ENCODE data around the gene HSPA1L. TPM values are rescaled to one million over a fixed set of nuclear protein-coding genes. Genes with fewer than 3 reads are reported as not detected.

Gene HSPA1L
- total and polyA plus RNA-seq, 2 donors (not counting 3 experiments of a cell fraction or from before 2014, with no cell fraction given), result 0.32 to 0.77 TPM

- Histone ChIP-seq H3K9me1 (replicated peaks; ENCODE audit: control insufficient read depth, extremely low read depth, insufficient read depth, low read length) (no peaks in the 10 kb centered on the region), H3K36me3 (ENCODE audit: control insufficient read depth in 2 of 2, extremely low read depth in 1 of 2, insufficient read depth in 2 of 2, low read length in 2 of 2) (peaks cover 3 to 20% of the 10 kb centered on the region in 2 experiments), H4K20me1 (replicated peaks; ENCODE audit: control insufficient read depth, extremely low read depth, insufficient read depth, low read length) (no peaks in the 10 kb centered on the region), H3K27ac (ENCODE audit: insufficient read depth, low read depth, low read length) (peak overlapping the region; percentile 68), H3K79me2 (ENCODE audit: control insufficient read depth, insufficient read depth, low read length) (peaks cover 4% of the 10 kb centered on the region), H3K4me3 (replicated peaks in 1 of 3; ENCODE audit: insufficient read depth in 1 of 3, low read depth in 1 of 3, low read length in 3 of 3) (peak overlapping the region; percentile 60 to 88 (median 68)), H3K9me3 (replicated peaks; ENCODE audit: control insufficient read depth, insufficient read depth, low read length) (no peaks in the 10 kb centered on the region), H3K27me3 (ENCODE audit: control insufficient read depth in 2 of 2, insufficient read depth in 2 of 2, low read length in 2 of 2) (no peaks in the 10 kb centered on the region), H3K4me1 (ENCODE audit: control insufficient read depth, extremely low read depth, insufficient read depth, low read length) (peaks cover 7% of the 10 kb centered on the region), H3K4me2 (ENCODE audit: insufficient read depth, low read length) (peak overlapping the region; percentile 55), H3K9ac (replicated peaks; ENCODE audit: extremely low read depth, insufficient read depth, low read length) (peak overlapping the region; percentile 81), H2AFZ (ENCODE audit: low read depth, low read length) (peak overlapping the region; percentile 71)
- ChIA-PET POLR2A (interaction anchor here (1.1 to 1.5 kb wide), 2 partner anchors 34 to 47 kb away, joined by 7 to 12 read pairs; partner anchors contain the start of genes HSPA1A, HSPA1B and HSPA1L), CTCF (no interaction called here)
- FAIRE-seq (no peak), DNase-seq (ENCODE audit: low read depth, low spot score) (no peak)
- BruUV-seq (replicated peaks), result no TSS peak
- dilution Hi-C loops (cut with MboI; ENCODE audit: extremely low pct_ligation_motif_present, low sequenced_read_pairs), result no loop called here
- intact Hi-C loops (cut with micrococcal nuclease), result loop anchor here (2.0 kb wide), 1 partner anchor 35 kb away; the partner anchor contains the start of gene HSPA1B
- TF ChIP-seq CTCF (IDR thresholded peaks at IDR 0.05; ENCODE audit: extremely low read depth in 1 of 2, insufficient read depth in 1 of 2, low read depth in 1 of 2, low read length in 2 of 2) (no peak), EZH2 (IDR thresholded peaks at IDR 0.05; ENCODE audit: borderline replicate concordance, low read depth, low read length, severe bottlenecking) (no peak), MYC (IDR thresholded peaks at IDR 0.05; ENCODE audit: low read depth, low read length) (no peak), POLR2A (IDR thresholded peaks at IDR 0.05; ENCODE audit: low read depth, low read length) (no peak), JUN (IDR thresholded peaks at IDR 0.05; ENCODE audit: borderline replicate concordance, insufficient read depth, insufficient read length, low read depth) (no peak), GATA2 (IDR thresholded peaks at IDR 0.05; ENCODE audit: insufficient read depth, insufficient read length, low read depth, low read length) (no peak), FOS (IDR thresholded peaks at IDR 0.05; ENCODE audit: borderline replicate concordance, insufficient read depth, low read length) (no peak), MAX (IDR thresholded peaks at IDR 0.05; ENCODE audit: insufficient read depth, insufficient read length) (no peak), POLR2AphosphoS5 (IDR thresholded peaks at IDR 0.05; ENCODE audit: insufficient read depth, low read depth, low read length) (no peak)
These were observed 46.8 kb upstream of the HSPA1L start for GRCh38 chr6:31861919-31862343.
